K562 (cell line): Measurements from ENCODE around the gene OR2C3. TPM values are rescaled to one million over a fixed set of nuclear protein-coding genes. Genes with fewer than 3 reads are reported as not detected.

ENCODE experiments used
- ATF1 ChIP-seq, 2 experiments: fragments of 450-650 bp in 1 of 2; IDR thresholded peaks; 2 replicates each; pipeline ENCODE4 v1.6.1; 2016; ENCODE audit warnings: missing compliant biosample characterization in 1 of 2, missing genetic modification characterization in 1 of 2
- CHD2 ChIP-seq: IDR thresholded peaks from 2 replicates; pipeline ENCODE4 v1.6.1; 2011; ENCODE audit warnings: low read depth, low read length
- CREB3L1 ChIP-seq: fragments of 450-650 bp; IDR thresholded peaks from 2 replicates; pipeline ENCODE4 v1.6.1; 2014; ENCODE audit warnings: low read depth, mild to moderate bottlenecking, moderate library complexity, borderline replicate concordance
- E2F3 ChIP-seq: fragments of 250-450 bp; sonication (Bioruptor Pico); IDR thresholded peaks from 2 replicates; pipeline ENCODE4 v1.4.0; 2020; ENCODE audit warnings: mild to moderate bottlenecking
- MGA ChIP-seq: fragments of 450-650 bp; IDR thresholded peaks from 2 replicates; pipeline ENCODE4 v1.6.1; 2016; ENCODE audit warnings: mild to moderate bottlenecking, moderate library complexity
- MYNN ChIP-seq, 2 experiments: sonication (generic); formaldehyde crosslinking in 1 of 2; IDR thresholded peaks; 2 replicates each; pipeline versions ENCODE4 v1.5.0 to v1.6.1; 2016 to 2020; ENCODE audit warnings: antibody characterized with exemption in 1 of 2, missing genetic modification reagents in 1 of 2
- NFE2 ChIP-seq: IDR thresholded peaks from 2 replicates; pipeline ENCODE4 v1.6.1; 2014; ENCODE audit warnings: antibody characterized with exemption, low read depth
- PHF21A ChIP-seq: fragments of 450-650 bp; IDR thresholded peaks from 2 replicates; pipeline ENCODE4 v1.6.1; 2017; ENCODE audit warnings: low read depth, borderline replicate concordance
- POLR2G ChIP-seq: fragments of 200-400 bp; formaldehyde crosslinking; IDR thresholded peaks from 2 replicates; pipeline ENCODE4 v1.6.1; 2017; ENCODE audit warnings: low read depth, mild to moderate bottlenecking, antibody characterized with exemption, low read length, moderate library complexity
- RBFOX2 ChIP-seq: fragments of 200-400 bp; formaldehyde crosslinking; IDR thresholded peaks from 2 replicates; pipeline ENCODE4 v1.6.1; 2017; ENCODE audit warnings: low read depth, mild to moderate bottlenecking, low read length, moderate library complexity
- TEAD2 ChIP-seq: fragments of 450-650 bp; IDR thresholded peaks from 2 replicates; pipeline ENCODE4 v1.6.1; 2016; ENCODE audit warnings: missing genetic modification characterization, control low read depth, missing compliant biosample characterization
- TGIF2 ChIP-seq: sonication (generic); formaldehyde crosslinking; IDR thresholded peaks from 2 replicates; pipeline ENCODE4 v1.8.1; 2022; ENCODE audit warnings: mild to moderate bottlenecking, missing genetic modification reagents, moderate library complexity
- ZNF134 ChIP-seq: fragments of 250-450 bp; sonication (Bioruptor Pico); conservative IDR thresholded peaks from 2 replicates; pipeline ENCODE4 v1.4.0; 2020
- polyA plus RNA-seq, 8 experiments: library from polyadenylated mRNA; depleted of rRNA in 4 of 8; stranded (reverse) in 5 of 8; unstranded in 3 of 8; fragments of >200 nt; fragmentation: Nextera tagmentation in 2 of 8; fragmentation: Illumina TruSeq in 1 of 8; extraction: Ambion mirVana in 2 of 8; extraction: Trizol in 1 of 8; gene quantifications; 2 replicates each; pipeline versions ENCODE4 v1.2.1 to v1.2.3, GENCODE V29; 2011 to 2014; ENCODE audit warnings: inconsistent platforms in 1 of 8, missing spikeins in 1 of 8
- total RNA-seq, 7 experiments: library from RNA; depleted of rRNA in 6 of 7; stranded (reverse); fragments of >200 nt in 6 of 7; fragmentation: Illumina TruSeq in 2 of 7; extraction: Trizol in 2 of 7; gene quantifications; 2 replicates each; pipeline versions ENCODE4 v1.2.1 to v1.2.3, GENCODE V29; 2011 to 2021; ENCODE audit warnings: low replicate concordance in 1 of 7

OR2C3 gene
- total and polyA plus RNA-seq, 9 of the 15 experiments (the other 6 are each of a cell fraction or from before 2014, with no cell fraction given), result under 0.01 to 0.05 (median 0.03) TPM; not detected in 4

- TF ChIP-seq MGA (peak; percentile 93), CHD2 (peak; percentile 84), PHF21A (no peak), POLR2G (peak; percentile 57), RBFOX2 (peak; percentile 41), ATF1 (CRISPR knock-in tag; IDR thresholded peaks at IDR 0.05) (no peak), ATF1 (tag; IDR thresholded peaks at IDR 0.05) (no peak; the same call in 1 of the 2 replicates), TEAD2 (no peak), TGIF2 (peak; percentile 42; the same call in 1 of the 2 replicates), E2F3 (CRISPR knock-in tag) (0 out of 2 replicates have a peak, but pooled peaks have one; percentile 45), NFE2 (no peak), ZNF134 (no peak), MYNN (IDR thresholded peaks at IDR 0.05) (no peak), MYNN (CRISPR knock-in tag; IDR thresholded peaks at IDR 0.05) (no peak), CREB3L1 (peak; percentile 69; the same call in 1 of the 2 replicates)
These were observed 18.2 kb downstream of the OR2C3 start (continued) for GRCh38 chr1:247517795-247518612.
